DMS 273 (cell line): ENCODE results near the gene KRTAP3-2.
A peak's percentile ranks its signal among the peaks of the same experiment; 100 is the strongest.

ENCODE experiments used
- DNase-seq: peaks from one replicate; lab custom pipeline; 2025; ENCODE audit not compliant: unreplicated experiment; lab: John Stamatoyannopoulos, UW

KRTAP3-2 gene

DNA sequence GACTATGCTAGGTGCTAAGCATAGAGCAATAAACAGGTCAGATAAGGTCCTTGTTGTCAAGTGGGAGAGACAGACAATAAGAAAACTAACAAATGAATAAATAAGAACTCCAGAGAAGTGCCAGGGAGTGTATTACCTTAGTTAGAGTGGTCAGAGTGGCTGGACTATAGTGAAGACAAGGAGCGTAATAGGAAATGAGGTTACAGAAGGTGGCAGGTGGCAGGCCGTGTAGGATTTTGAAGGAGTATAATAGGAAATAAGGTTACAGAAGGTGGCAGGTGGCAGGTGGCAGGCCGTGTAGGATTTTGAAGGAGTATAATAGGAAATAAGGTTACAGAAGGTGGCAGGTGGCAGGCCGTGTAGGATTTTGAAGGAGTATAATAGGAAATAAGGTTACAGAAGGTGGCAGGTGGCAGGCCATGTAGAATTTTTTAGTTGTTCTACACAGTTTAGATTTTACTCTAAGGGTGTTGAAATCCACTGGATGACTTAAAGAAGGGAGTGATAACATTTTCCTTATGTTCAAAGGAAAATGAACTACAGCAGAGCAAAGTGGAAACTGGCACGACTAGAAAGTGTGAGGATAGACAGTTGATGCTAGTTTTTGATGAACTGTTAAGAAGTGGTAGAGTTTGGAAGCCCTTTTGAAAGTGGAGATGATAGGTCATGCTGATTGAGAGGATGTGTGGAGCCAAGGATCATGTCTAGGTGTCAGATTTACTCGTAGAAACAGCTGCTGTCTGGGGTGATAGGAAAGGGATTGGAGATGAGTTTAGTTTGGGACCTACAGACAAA is 12.8 kb upstream of the KRTAP3-2 start:
- DNase-seq = no peak

DNA sequence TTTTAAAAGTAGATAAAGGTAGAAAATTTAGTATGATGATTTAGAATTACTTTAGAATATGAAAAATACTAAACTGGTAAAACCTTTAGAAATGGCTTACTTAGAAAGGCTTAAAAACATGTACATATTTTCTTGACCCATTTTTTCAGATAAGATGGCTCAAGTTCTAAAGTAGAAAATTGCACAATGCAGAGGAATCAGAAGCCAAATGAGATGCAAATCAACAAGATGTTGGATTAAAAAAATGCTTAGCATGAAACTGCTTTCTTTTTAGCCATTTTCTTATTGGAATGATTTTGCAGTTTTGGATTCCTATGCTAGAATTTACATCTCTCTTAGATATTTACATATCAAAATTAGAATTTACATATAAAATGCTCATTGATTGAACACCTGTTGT is 10.7 kb upstream of the KRTAP3-2 start:
- no peak for DNase-seq

GRCh38 chr17:41009936-41010335 is 10.2 kb upstream of the KRTAP3-2 start:
- DNase-seq = no peak

DNA sequence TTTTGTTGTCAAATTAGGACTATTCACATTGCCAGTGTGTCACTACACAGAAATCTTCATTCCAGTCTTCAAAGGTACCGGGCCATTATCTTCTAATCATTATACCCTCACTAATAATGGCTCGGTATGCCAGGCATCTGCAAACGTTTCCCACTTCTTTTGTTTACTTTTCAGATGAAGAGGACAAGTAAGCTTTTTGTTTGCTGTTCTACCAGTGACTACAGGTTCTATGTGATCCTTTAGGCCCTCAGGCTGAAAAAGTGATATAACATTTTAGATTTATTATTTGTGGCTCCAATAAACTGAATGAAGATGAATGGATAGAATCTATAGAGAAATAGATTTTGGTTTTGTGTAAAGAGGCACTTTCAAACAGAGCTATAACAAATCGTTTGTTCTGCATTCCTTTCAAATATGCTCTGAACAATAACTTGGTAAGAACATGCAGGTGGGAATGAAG is 9.6 kb upstream of the KRTAP3-2 start:
- no peak for DNase-seq

DNA sequence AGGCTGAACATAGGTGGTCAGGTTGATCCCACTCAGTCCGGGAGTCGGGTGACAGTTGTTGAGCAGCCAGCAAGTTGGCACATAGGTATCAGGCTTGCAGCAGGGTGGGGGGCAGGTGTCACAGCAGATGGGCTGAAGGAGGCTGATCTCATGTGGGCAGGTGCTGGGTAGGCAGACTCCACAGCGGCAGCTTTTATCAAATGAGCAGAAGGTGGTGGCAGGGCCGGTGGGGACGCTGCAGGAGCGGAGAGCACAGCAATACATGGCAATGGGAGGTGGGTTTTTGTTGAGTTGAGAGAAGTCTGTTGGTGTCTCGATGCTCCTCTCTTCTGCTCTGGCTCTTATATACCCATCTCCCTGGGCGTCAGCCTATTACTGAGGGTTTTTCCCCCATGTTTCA is 9.1 kb upstream of the KRTAP3-2 start, which contains the start of gene KRTAP3-1:
TSS of gene KRTAP3-1 (minus strand) at position 318 of the 400 bp plus-strand sequence. CDS start at position 264, 54 bp downstream.
- DNase-seq = peak; percentile 57

GRCh38 chr17:41004397-41004796 is 4.7 kb upstream of the KRTAP3-2 start:
- no peak for DNase-seq

- DNase-seq = no peak
Measured at GRCh38 chr17:41003926-41004325, 4.2 kb upstream of the KRTAP3-2 start.

DNA sequence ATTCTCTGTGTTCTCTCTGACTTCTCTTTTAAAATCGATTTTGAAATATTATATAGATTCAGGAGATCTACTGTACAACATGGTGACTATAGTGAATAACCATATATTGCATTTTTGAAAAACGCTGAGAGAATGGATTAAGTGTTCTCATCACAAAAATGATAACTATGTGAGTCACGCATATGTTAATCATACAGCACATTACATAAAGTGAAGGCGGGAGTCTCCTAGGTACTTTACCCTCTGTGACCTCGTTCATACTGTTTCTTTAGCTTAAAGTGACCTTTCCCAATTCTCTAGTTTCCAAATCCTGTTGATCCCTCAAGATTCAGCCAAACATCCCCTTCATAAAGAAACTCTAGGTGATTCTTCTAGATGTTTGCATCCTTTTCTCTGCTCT is 3.1 kb upstream of the KRTAP3-2 start:
- no peak for DNase-seq

GRCh38 chr17:41001795-41002194 is 2.1 kb upstream of the KRTAP3-2 start:
- no peak for DNase-seq

- no peak for DNase-seq
Measured at GRCh38 chr17:40997361-40997760, 2.3 kb downstream of the KRTAP3-2 start.

DNA sequence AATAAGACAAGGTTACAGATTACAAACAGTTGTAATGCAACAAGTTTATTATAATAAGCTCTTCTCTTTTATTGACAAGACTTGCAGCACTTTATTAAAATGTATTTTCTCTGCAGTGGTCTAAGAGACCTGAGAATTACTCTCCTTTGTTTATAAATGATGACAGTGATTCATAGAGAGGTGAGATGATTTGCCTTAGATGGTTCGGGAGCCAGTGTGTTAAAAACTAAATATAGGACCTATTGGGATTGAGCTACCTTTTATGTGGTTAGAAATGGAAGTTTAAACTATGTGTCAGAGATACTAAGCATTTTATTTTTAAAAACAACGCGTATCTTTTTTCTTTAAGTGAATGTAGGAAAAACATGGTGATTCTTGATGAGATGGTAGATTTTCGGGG is 2.9 kb downstream of the KRTAP3-2 start:
- no peak for DNase-seq

GRCh38 chr17:40995116-40995515 is 4.6 kb downstream of the KRTAP3-2 start:
- no peak for DNase-seq

DNA sequence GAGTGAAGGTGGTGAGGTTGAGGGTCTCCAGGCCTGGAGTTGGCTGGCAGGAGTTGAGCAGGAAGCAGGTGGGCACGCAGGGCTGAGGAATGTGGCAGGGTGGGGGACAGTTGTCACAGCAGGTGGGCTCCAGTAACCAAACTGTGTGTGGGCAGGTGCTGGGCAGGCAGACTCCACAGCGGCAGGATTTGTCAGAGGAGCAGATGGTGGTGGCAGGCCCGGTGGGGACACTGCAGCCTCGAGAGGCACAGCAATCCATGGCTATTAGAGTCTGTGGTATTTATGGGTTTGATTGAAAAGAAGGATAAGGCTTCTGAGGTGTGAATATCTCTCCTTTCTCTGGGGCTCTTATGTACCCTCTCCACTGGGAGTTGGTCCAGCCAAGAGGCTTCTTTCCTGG is 5.9 kb downstream of the KRTAP3-2 start, which contains the start of gene KRTAP3-3:
TSS of gene KRTAP3-3 (minus strand) at position 326 of the 400 bp plus-strand sequence. CDS start at position 259, 67 bp downstream.
- DNase-seq = no peak

GRCh38 chr17:40993084-40993483 is 6.6 kb downstream of the KRTAP3-2 start:
- DNase-seq = no peak

DNA sequence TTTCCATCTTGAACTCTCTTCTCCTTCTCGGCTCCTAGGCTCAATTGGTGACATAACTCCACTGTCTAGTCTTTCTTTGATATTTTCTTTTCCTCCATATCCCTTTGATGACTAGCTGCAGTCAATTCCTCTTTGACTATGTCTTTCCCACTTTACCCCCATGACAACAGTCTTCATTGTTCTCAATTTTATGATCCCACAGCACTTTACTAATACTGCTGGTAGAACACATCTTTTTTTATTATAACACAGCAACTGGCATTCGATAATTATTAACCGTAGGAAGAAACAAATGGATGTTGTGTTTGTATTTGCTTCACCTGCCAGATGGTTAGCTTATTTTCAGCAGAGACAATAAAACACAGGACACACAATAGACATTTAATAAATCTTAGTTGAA is 7.0 kb downstream of the KRTAP3-2 start:
- no peak for DNase-seq

- no peak for DNase-seq
Measured at GRCh38 chr17:40986920-40987319, 12.8 kb downstream of the KRTAP3-2 start.

- no peak for DNase-seq
Measured at GRCh38 chr17:40984226-40984625, 15.5 kb downstream of the KRTAP3-2 start, which contains the start of gene KRT40. Gene KRT40 (minus strand): TSS chr17:40984326. CDS start chr17:40984273, 53 bp downstream.

DNA sequence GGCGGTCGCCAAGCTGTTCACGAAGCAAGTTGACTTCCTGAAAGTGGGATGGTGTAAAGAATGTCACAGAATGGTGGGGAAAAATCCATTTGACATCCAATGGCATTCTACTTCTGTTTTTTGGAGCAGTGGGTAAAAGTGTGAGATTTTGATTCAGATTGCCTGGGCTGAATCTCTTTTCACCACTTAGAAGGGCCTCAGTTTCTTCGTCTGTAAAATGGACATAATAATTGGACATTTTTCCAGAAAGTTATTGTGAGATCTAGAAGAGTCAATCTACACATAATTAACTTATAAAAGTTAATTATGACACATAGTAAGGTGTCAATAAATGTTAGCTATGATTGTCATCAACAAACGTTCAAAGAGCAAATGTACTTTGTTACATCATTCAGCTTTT is 18.6 kb downstream of the KRTAP3-2 start:
- DNase-seq = no peak

DNA sequence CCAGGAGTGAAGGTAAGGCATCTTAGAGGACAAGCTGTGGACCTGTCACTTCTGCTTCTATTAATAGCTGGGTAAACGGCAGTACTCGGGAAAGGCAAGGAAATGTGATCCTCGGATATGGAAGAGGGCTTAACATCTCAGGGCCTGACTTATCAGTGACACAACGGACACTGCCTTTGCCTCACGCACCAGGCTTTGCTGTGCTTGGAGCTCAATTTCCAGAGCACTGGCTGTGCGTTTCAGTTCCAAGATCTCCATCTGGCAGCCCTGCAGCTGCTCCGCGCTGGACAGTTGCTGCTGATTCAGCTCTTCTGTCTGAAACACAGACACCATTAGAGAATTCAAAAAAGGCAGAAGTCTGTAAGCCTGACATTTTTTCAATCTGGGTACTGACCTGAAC is 19.1 kb downstream of the KRTAP3-2 start:
- peak; percentile 44 for DNase-seq

GRCh38 chr17:40980117-40980516 is 19.6 kb downstream of the KRTAP3-2 start:
- no peak for DNase-seq

DNA sequence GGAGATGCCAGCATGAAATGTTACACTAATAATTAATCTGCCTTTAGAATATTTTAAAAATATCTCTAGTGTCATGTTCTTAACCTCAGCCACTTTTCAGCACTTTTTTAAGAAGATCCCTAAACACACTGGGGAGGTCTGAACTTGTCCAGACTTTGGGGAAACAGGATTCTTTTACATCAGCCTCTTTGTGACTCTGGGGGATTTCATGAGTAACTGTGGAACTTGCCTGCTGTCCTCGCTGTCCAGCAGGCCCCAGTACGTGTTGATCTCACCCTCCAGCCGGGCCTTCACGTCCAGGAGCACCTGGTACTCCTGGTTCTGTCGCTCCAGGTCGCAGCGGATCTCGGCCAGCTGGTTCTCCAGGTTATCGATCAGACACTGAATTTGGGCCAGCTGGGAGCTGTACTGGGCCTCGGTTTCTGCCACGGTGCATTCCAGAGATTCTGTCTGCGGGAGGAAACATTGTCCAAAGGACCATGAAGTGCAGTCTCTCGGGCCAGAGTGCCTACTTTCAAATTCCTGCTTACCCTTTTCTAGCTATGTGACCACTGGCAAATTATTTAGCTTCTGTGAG is 21.0 kb downstream of the KRTAP3-2 start:
- no peak for DNase-seq

GRCh38 chr17:40975516-40975915 is 24.2 kb downstream of the KRTAP3-2 start:
- DNase-seq = no peak
